Measurements from ENCODE around the gene IL26. TPM values are rescaled to one million over a fixed set of nuclear protein-coding genes. Genes with fewer than 3 reads are reported as not detected.

The IL26 gene
- total and polyA plus RNA-seq, 12 donors: not detected

DNA sequence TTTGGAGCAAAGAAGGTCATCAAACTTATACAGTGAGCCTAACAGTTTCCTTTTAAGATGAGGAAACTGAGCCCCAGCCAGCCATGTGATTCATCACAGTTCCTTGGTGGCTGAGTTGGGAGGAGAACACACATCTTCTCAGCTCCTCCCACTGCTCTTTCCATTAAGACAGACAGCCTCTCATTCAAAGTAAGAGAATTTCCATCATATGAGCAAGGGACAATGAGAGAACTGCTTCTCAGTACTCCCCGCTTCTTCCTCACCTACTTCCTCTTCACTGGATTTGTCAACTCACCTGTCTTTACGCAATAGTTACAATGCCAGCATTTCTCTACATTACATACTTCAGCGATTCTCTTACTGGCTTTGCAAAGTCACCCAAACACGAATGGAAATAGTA is 68.2 kb downstream of the IL26 start:
- Histone ChIP-seq H3K4me3 (no peak overlapping the region), H3K9me3 (replicated peaks in 1 of 3) (no peaks in the 10 kb centered on the region), H3K27me3 (no peaks in the 10 kb centered on the region), H3K27ac (no peak overlapping the region), H3K36me3 (replicated peaks in 1 of 2) (no peaks in the 10 kb centered on the region), H3K4me1 (replicated peaks in 1 of 2) (no peaks in the 10 kb centered on the region)
- TF ChIP-seq, protein P1, sequence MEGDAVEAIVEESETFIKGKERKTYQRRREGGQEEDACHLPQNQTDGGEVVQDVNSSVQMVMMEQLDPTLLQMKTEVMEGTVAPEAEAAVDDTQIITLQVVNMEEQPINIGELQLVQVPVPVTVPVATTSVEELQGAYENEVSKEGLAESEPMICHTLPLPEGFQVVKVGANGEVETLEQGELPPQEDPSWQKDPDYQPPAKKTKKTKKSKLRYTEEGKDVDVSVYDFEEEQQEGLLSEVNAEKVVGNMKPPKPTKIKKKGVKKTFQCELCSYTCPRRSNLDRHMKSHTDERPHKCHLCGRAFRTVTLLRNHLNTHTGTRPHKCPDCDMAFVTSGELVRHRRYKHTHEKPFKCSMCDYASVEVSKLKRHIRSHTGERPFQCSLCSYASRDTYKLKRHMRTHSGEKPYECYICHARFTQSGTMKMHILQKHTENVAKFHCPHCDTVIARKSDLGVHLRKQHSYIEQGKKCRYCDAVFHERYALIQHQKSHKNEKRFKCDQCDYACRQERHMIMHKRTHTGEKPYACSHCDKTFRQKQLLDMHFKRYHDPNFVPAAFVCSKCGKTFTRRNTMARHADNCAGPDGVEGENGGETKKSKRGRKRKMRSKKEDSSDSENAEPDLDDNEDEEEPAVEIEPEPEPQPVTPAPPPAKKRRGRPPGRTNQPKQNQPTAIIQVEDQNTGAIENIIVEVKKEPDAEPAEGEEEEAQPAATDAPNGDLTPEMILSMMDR (IDR thresholded peaks at IDR 0.05): no peak
- TF ChIP-seq POLR2A (IDR thresholded peaks at IDR 0.05): no peak
- DNase-seq: no peak
- intact Hi-C loops (cut with DNase I): no loop called here
- 54 to 62% (median 57%) methylated on average over 4 of the region's 4 CpGs for WGBS, 4 donors

DNA sequence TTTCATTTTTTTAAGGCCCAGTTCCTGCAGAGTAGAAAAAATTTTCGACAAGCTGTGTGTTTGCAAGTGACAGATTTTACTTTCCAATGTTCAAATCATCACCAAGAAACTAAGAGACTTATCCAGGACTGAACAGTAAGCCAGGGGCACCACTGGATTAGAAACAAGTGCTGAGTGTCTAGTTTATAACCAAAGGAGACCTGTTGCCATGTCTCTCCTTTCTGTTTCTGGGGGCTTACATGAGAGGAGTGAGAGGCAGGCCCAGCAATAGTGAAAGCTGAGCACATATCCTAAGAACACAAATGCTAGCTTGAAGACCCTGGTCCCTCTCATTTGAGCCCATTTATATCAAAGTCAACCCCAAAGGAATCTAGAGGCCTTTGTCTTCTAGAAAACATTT is 69.0 kb downstream of the IL26 start:
- intact Hi-C loops (cut with DNase I): no loop called here
- WGBS, 4 donors: 38 to 60% (median 53%) methylated on average over 1 of the region's 1 CpG
- Histone ChIP-seq H3K27me3 (no peaks in the 10 kb centered on the region), H3K4me1 (replicated peaks in 1 of 2) (no peaks in the 10 kb centered on the region), H3K4me3 (no peak overlapping the region), H3K36me3 (replicated peaks in 1 of 2) (no peaks in the 10 kb centered on the region), H3K9me3 (replicated peaks in 1 of 3) (no peaks in the 10 kb centered on the region), H3K27ac (no peak overlapping the region)
- DNase-seq: no peak
- TF ChIP-seq POLR2A (IDR thresholded peaks at IDR 0.05): no peak
- TF ChIP-seq, protein P1 (IDR thresholded peaks at IDR 0.05): no peak

DNA sequence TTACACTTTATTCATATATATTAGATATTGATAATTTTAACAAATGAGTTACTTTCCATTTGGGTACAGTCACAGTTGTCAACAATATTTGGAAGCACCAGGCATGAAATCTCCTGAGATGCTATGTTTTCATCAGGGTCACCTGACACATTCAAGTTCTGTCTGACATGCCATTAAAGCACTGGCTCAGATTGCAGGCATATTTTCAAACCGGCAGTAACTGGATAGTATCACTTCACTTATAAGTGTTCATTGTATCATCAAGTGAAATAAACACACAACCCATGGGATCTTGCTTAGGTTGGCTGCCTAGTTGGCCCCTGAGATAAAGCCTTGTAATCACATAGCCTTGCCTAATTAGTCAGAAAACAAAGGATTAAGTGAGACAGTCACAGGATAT is 70.8 kb downstream of the IL26 start:
- TF ChIP-seq POLR2A (IDR thresholded peaks at IDR 0.05): no peak
- TF ChIP-seq, protein P1 (IDR thresholded peaks at IDR 0.05): no peak
- Histone ChIP-seq H3K27ac (no peak overlapping the region), H3K4me1 (replicated peaks in 1 of 2) (no peaks in the 10 kb centered on the region), H3K36me3 (replicated peaks in 1 of 2) (no peaks in the 10 kb centered on the region), H3K27me3 (no peaks in the 10 kb centered on the region), H3K9me3 (replicated peaks in 1 of 3) (no peaks in the 10 kb centered on the region), H3K4me3 (no peak overlapping the region)
- intact Hi-C loops (cut with DNase I): no loop called here
- DNase-seq: no peak
- WGBS, 4 donors: 47 to 66% (median 59%) methylated on average over 1 of the region's 1 CpG

Other genes with a start within 250 kb of the IL26 start
- under 1 TPM in 1 of 9 donors, not detected in 8; 0.24 TPM for gene IFNG-AS1, start 236.4 kb downstream of the IL26 start, total RNA-seq
- gene IFNG-AS1, start 236.4 kb downstream of the IL26 start, polyA plus RNA-seq: not detected
- gene IFNG, start 66.1 kb downstream of the IL26 start, total RNA-seq: under 1 TPM in 2 of 9 donors, not detected in 7; 0.46 to 0.47 TPM
- under 1 TPM in 1 of 3 donors, not detected in 2; 0.29 TPM for gene IFNG, start 66.1 kb downstream of the IL26 start, polyA plus RNA-seq
- not detected for gene IL22, start 27.8 kb upstream of the IL26 start, total RNA-seq
- not detected for gene IL22, start 27.8 kb upstream of the IL26 start, polyA plus RNA-seq
- gene MDM1, start 106.6 kb upstream of the IL26 start, total RNA-seq: 10 to 100 TPM in 5 of 9 donors, 1 to 10 TPM in 4; 6.5 to 19.4 (median 10.5) TPM
- 10 to 100 TPM in 2 of 3 donors, 1 to 10 TPM in 1; 8.0 to 12.3 (median 10.4) TPM for gene MDM1, start 106.6 kb upstream of the IL26 start, polyA plus RNA-seq

All from adrenal gland (tissue), 12 donors.